Smooth muscle cell (in vitro differentiated cells): ENCODE results near the gene TIMD4. TPM values are rescaled to one million over a fixed set of nuclear protein-coding genes. Genes with fewer than 3 reads are reported as not detected.

ENCODE experiments used
- DNase-seq: peaks from one replicate; lab custom pipeline; 2025; ENCODE audit not compliant: unreplicated experiment; lab: John Stamatoyannopoulos, UW
- H2AFZ ChIP-seq: fragments of 200-600 bp; sonication (generic); 2 replicates; pipeline ENCODE4 v1.6.0; 2016; ENCODE audit warnings: antibody characterized with exemption, low read depth, mild to moderate bottlenecking
- H3F3A ChIP-seq: fragments of 200-600 bp; sonication (generic); 2 replicates; pipeline ENCODE4 v1.6.0; 2017; ENCODE audit warnings: antibody characterized with exemption, low read depth
- H3K27ac ChIP-seq: fragments of 200-600 bp; sonication (generic); 2 replicates; pipeline ENCODE4 v1.5.1; 2016; ENCODE audit warnings: low read depth, mild to moderate bottlenecking
- H3K27me3 ChIP-seq: fragments of 200-600 bp; sonication (generic); 2 replicates; pipeline ENCODE4 v1.6.1; 2016; ENCODE audit warnings: low read depth, mild to moderate bottlenecking
- H3K36me3 ChIP-seq: fragments of 200-600 bp; sonication (generic); 2 replicates; pipeline ENCODE4 v1.5.1; 2016; ENCODE audit warnings: low read depth
- H3K4me1 ChIP-seq: fragments of 200-600 bp; sonication (generic); 2 replicates; pipeline ENCODE4 v1.5.1; 2016; ENCODE audit warnings: low read depth
- H3K4me2 ChIP-seq: fragments of 200-600 bp; sonication (generic); 2 replicates; pipeline ENCODE4 v1.6.0; 2016; ENCODE audit warnings: mild to moderate bottlenecking
- H3K4me3 ChIP-seq: fragments of 200-600 bp; sonication (generic); 2 replicates; pipeline ENCODE4 v1.5.1; 2016; ENCODE audit warnings: mild to moderate bottlenecking
- H3K79me2 ChIP-seq: fragments of 200-600 bp; sonication (generic); 2 replicates; pipeline ENCODE4 v1.6.0; 2016; ENCODE audit warnings: low read depth, mild to moderate bottlenecking
- H3K9ac ChIP-seq: fragments of 200-600 bp; sonication (generic); 2 replicates; pipeline ENCODE4 v1.6.0; 2016; ENCODE audit warnings: low read depth
- H3K9me3 ChIP-seq: fragments of 200-600 bp; sonication (generic); replicated peaks from 2 replicates; pipeline ENCODE4 v1.5.1; 2016; ENCODE audit warnings: low read depth
- H4K20me1 ChIP-seq: fragments of 200-600 bp; sonication (generic); 2 replicates; pipeline ENCODE4 v1.6.0; 2016; ENCODE audit warnings: low read depth
- CTCF ChIP-seq: fragments of 200-600 bp; sonication (generic); IDR thresholded peaks from 2 replicates; pipeline ENCODE4 v1.5.1; 2017; ENCODE audit warnings: borderline replicate concordance, mild to moderate bottlenecking, antibody characterized with exemption; ENCODE audit not compliant: insufficient read depth, poor library complexity, severe bottlenecking
- whole genome bisulfite sequencing: methylation state at CpG from one replicate; pipeline ENCODE4 v1.1.7; 2016; ENCODE audit warnings: low lambda C conversion rate; 5-methylcytosine and 5-hydroxymethylcytosine counted together
- polyA plus RNA-seq: library from polyadenylated mRNA; unstranded; fragments of >200 nt; fragmentation: Nextera tagmentation; extraction: Ambion mirVana; gene quantifications from 2 replicates; pipeline ENCODE4 v1.2.1, GENCODE V29; 2016
- total RNA-seq: library from RNA; depleted of rRNA; stranded (reverse); fragments of >200 nt; gene quantifications from 2 replicates; pipeline ENCODE4 v1.2.3, GENCODE V29; 2014

Gene TIMD4
- total and polyA plus RNA-seq, 2 experiments from 2014 or later: not detected

- Histone ChIP-seq H3K9me3 (no peaks in the 10 kb centered on the region), H3K4me3 (no peak overlapping the region), H3K4me1 (no peaks in the 10 kb centered on the region), H3K79me2 (no peaks in the 10 kb centered on the region), H3K9ac (no peak overlapping the region), H4K20me1 (no peaks in the 10 kb centered on the region), H3K36me3 (no peaks in the 10 kb centered on the region), H3F3A (no peaks in the 10 kb centered on the region), H2AFZ (no peak overlapping the region), H3K4me2 (no peak overlapping the region), H3K27ac (no peak overlapping the region), H3K27me3 (no peaks in the 10 kb centered on the region)
- TF ChIP-seq CTCF: no peak
- WGBS: 67% methylated on average over 5 of the region's 5 CpGs
- no peak for DNase-seq
Observed at GRCh38 chr5:156913719-156914370, 49.2 kb downstream of the TIMD4 start.

GRCh38 chr5:156913355-156913718 is 49.7 kb downstream of the TIMD4 start:
- H4K20me1 ChIP-seq: no peaks in the 10 kb centered on the region

GRCh38 chr5:156912869-156913268 is 50.2 kb downstream of the TIMD4 start:
- no peak for DNase-seq
- no peaks in the 10 kb centered on the region for H3K27me3 ChIP-seq
- H3K9ac ChIP-seq: no peak overlapping the region
- no peaks in the 10 kb centered on the region for H3K79me2 ChIP-seq
- no peak for TF ChIP-seq CTCF
- no peaks in the 10 kb centered on the region for H3K36me3 ChIP-seq
- no peaks in the 10 kb centered on the region for H3F3A ChIP-seq
- no peak overlapping the region for H3K27ac ChIP-seq
- H2AFZ ChIP-seq: no peak overlapping the region
- no peak overlapping the region for H3K4me3 ChIP-seq
- 94% methylated on average over 5 of the region's 5 CpGs for WGBS
- no peaks in the 10 kb centered on the region for H3K4me1 ChIP-seq
- H3K9me3 ChIP-seq: no peaks in the 10 kb centered on the region
- H3K4me2 ChIP-seq: no peak overlapping the region
- no peaks in the 10 kb centered on the region for H4K20me1 ChIP-seq

More at GRCh38 chr5:156913355-156913718, 49.7 kb downstream of the TIMD4 start:
- Histone ChIP-seq H3K4me1 (no peaks in the 10 kb centered on the region), H3K9me3 (no peaks in the 10 kb centered on the region), H3F3A (no peaks in the 10 kb centered on the region), H3K9ac (no peak overlapping the region), H3K36me3 (no peaks in the 10 kb centered on the region), H2AFZ (no peak overlapping the region), H3K4me2 (no peak overlapping the region), H3K4me3 (no peak overlapping the region), H3K27me3 (no peaks in the 10 kb centered on the region), H3K79me2 (no peaks in the 10 kb centered on the region), H3K27ac (no peak overlapping the region)
- DNase-seq: no peak
- TF ChIP-seq CTCF: no peak
- WGBS: 92% methylated on average over 3 of the region's 3 CpGs

- H3K9me3 ChIP-seq: no peaks in the 10 kb centered on the region
- no peak overlapping the region for H3K27ac ChIP-seq
- no peak for DNase-seq
- H3K79me2 ChIP-seq: no peaks in the 10 kb centered on the region
- H3K27me3 ChIP-seq: no peaks in the 10 kb centered on the region
- H3K4me1 ChIP-seq: no peaks in the 10 kb centered on the region
- no peaks in the 10 kb centered on the region for H3K36me3 ChIP-seq
- TF ChIP-seq CTCF: no peak
- no peak overlapping the region for H3K9ac ChIP-seq
- H3K4me2 ChIP-seq: no peak overlapping the region
- WGBS: 93% methylated on average over 6 of the region's 6 CpGs
- H3F3A ChIP-seq: no peaks in the 10 kb centered on the region
- no peaks in the 10 kb centered on the region for H4K20me1 ChIP-seq
- H3K4me3 ChIP-seq: no peak overlapping the region
- H2AFZ ChIP-seq: no peak overlapping the region
Observed at GRCh38 chr5:156909180-156909579, 53.8 kb downstream of the TIMD4 start.
